Measurements from ENCODE around the gene PDGFD.

The PDGFD gene

GRCh38 chr11:103947546-103947919, 216.4 kb downstream of the PDGFD start:
- no peak for DNase-seq

GRCh38 chr11:103946793-103947545, 217.0 kb downstream of the PDGFD start:
- DNase-seq, result no peak

- DNase-seq, result no peak
Observed at GRCh38 chr11:103944251-103944940, 219.6 kb downstream of the PDGFD start.

GRCh38 chr11:103942646-103943045, 221.3 kb downstream of the PDGFD start:
- DNase-seq, result no peak

- no peak for DNase-seq
Observed at GRCh38 chr11:103940551-103940950, 223.4 kb downstream of the PDGFD start.

- DNase-seq, result no peak
Observed at GRCh38 chr11:103939694-103940093, 224.3 kb downstream of the PDGFD start.

GRCh38 chr11:103936059-103936458, 227.9 kb downstream of the PDGFD start:
- DNase-seq, result no peak

GRCh38 chr11:103935219-103935618, 228.7 kb downstream of the PDGFD start:
- DNase-seq, result no peak

- DNase-seq, result no peak
Observed at GRCh38 chr11:103929170-103929903, 234.6 kb downstream of the PDGFD start.

GRCh38 chr11:103928802-103929161, 235.2 kb downstream of the PDGFD start:
- DNase-seq, result no peak

GRCh38 chr11:103928040-103928801, 235.7 kb downstream of the PDGFD start:
- no peak for DNase-seq

- DNase-seq, result no peak
Observed at GRCh38 chr11:103927535-103927934, 236.4 kb downstream of the PDGFD start.

GRCh38 chr11:103926990-103927389, 237.0 kb downstream of the PDGFD start:
- DNase-seq, result no peak

GRCh38 chr11:103924166-103925013, 239.6 kb downstream of the PDGFD start:
- no peak for DNase-seq

- no peak for DNase-seq
Observed at GRCh38 chr11:103923451-103923931, 240.5 kb downstream of the PDGFD start.

GRCh38 chr11:103920933-103921332, 243.0 kb downstream of the PDGFD start:
- no peak for DNase-seq

- no peak for DNase-seq
Observed at GRCh38 chr11:103920449-103920848, 243.5 kb downstream of the PDGFD start.

- no peak for DNase-seq
Observed at GRCh38 chr11:103910721-103911120, 253.2 kb downstream of the PDGFD start.

GRCh38 chr11:103907548-103908455, 256.1 kb downstream of the PDGFD start:
- DNase-seq, result no peak

GRCh38 chr11:103907136-103907535, 256.8 kb downstream of the PDGFD start:
- no peak for DNase-seq

Measured in NCI-H1694 (cell line).